Measurements from ENCODE around the gene RET.

RET gene

DNA sequence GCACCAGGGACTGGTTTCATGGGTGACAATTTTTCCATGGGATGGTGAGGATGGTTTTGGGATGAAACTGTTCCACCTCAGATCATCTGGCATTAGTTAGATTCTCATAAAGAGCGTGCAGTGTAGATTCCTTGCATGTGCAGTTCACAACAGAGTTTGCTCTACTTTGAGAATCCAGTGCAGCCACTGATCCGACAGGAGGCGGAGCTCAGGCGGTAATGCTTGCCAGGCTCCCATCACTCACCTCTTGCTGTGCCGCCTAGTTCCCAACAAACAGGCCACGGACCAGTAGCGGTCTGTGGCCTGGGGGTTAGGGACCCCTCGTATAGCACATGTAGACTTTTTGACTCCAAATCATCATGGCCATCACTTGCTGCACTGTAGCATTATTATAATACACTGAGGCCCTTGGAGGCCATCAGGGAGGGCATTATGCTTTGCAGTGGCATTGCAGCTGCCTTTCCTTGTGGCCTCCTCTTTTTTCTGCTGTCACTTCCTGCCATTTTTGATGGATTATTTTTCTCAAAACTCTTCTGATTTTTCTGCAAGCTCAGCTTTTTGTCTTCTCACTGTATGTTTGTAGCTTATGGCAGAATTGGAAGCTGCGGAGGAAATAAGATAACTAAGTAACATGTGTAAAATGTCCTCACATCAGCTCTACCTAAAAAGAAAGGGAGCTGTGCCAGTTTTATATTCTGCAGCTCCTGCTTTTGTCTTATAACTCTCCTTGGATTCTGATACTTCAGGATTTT, 79.9 kb downstream of the RET start:
- in situ Hi-C loops (cut with MboI; ENCODE audit: low sequenced_read_pairs) = no loop called here

- in situ Hi-C loops (cut with MboI; ENCODE audit: low sequenced_read_pairs) = no loop called here
Observed at GRCh38 chr10:43158636-43159035, 81.8 kb downstream of the RET start.

DNA sequence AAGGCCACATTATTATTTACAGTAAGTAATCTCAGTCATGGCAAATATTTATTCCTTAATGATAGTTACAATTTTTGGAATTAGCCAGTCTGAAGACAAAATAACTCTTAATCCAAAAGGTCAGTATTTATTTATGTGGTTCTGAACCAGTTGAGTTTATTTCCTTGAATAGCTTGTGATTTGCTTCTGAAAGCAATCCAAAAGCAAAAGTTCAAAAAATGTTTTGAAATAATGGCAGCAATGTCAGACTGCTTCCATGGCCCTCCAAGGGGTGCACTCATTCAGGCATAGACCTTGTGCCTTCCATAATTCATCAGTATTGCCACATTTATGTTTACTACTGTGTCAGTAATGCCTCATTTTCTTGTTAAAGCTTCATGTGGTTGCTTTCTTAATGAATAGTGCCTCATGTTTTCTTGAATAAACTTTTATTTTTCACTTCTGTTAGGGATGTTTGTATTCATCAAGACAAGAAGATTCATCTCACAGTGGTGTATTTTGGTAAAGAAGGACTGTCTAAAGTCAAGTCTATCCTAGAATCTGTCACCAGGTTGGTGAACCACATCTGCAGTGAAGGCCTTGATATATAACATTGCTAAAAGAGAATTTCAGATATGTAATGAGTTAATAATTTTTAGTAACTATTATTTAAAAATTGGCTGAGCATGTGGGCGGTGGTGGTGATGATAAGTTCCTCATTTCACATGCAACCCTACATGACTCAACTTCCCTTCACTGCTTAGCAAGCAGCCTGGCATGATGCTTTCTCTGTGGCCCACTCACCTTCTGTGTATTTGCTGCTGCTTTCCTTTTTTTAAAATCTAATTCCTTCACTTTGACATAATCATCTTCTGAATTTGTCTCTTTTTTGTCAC, 83.4 kb downstream of the RET start:
- in situ Hi-C loops (cut with MboI; ENCODE audit: low sequenced_read_pairs) = no loop called here

- in situ Hi-C loops (cut with MboI; ENCODE audit: low sequenced_read_pairs) = no loop called here
Observed at GRCh38 chr10:43160921-43161255, 84.0 kb downstream of the RET start.

DNA sequence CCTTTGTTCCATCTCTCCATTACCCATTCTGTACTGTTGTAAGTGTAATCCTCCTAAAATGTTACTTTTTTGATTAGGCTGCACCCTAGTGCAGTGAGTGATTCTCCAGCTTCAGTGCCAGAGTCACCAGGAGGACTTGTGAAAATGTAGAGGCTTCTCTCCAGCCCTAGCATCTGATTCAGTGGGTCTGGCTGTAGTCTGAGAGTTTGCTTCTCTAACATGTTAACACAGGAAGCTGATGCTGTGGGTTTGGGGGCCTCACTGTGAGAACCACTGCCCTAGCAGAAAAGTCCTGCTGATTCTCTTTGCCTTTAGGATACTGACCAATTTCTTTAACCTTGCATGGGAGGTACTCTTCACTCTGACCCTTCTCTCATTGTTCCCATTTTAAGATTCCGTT, 85.7 kb downstream of the RET start:
- in situ Hi-C loops (cut with MboI; ENCODE audit: low sequenced_read_pairs) = no loop called here

GRCh38 chr10:43166207-43166879, 89.5 kb downstream of the RET start:
- in situ Hi-C loops (cut with MboI; ENCODE audit: low sequenced_read_pairs) = no loop called here

DNA sequence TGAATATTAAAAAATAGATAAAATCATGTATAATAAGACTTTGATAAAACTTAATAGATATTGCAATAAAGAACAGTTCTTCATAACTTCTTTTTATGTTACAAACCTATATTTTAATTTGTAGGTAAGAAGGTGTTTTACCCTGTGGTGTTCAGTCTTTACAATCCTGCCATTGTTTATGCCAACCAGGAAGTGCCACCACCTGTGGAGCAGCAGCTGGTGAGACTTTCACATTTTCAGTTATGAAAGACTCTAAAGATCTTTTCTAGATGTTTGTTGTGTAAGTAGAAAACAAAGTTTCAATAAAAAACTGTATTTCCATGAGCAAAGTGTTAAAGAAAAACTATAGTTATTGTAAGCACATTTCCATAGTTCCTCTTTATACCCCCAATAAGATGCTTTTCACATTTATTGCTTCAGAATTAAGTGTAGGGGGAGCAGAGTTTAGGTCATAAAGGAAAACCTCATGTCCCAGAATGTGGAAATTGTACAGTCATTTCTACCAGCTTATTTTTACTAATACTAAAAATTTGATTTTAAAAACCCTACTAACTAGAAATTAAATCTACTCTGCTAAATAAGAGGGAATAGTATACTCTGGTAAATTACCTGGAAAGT, 90.1 kb downstream of the RET start:
- in situ Hi-C loops (cut with MboI; ENCODE audit: low sequenced_read_pairs) = no loop called here

GRCh38 chr10:43167498-43167889, 90.6 kb downstream of the RET start:
- in situ Hi-C loops (cut with MboI; ENCODE audit: low sequenced_read_pairs) = no loop called here

DNA sequence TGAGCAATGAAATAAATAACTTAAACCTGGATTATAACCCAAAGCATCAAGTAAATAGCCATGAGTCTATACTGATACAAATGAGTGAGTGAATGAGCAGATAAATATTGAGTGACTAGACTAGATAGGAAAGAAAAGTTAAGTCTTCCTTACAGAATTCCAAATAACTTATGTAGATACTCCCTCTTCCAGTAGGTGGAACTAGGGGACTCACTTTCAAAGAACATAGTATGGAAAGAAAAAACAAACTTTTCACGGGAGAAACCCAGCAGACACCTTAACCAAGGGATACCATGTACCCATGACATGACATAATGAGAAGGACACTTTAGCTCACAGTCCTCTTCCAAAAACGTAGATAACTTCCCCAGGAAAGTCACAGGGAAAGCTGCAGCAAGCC, 93.6 kb downstream of the RET start:
- in situ Hi-C loops (cut with MboI; ENCODE audit: low sequenced_read_pairs) = no loop called here

DNA sequence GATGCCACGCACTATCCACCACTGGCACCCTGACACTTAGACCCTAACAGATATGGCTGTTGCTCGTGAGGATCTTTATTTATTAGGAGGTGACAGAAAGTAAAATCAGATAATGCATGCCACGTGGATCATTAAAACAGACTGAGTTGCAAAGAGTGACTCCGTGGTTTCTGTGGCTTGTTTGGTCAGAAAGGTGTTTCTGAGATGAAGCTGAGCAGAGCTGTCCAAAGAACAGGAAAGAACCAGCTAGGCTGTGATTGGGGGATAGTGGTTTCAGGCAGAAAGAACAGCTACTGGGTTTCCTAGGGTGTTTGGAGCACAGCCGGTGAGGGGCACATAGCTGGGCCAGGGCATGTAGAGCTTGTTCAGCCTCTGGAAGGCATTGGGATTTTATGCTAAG, 95.8 kb downstream of the RET start:
- in situ Hi-C loops (cut with MboI; ENCODE audit: low sequenced_read_pairs) = no loop called here

DNA sequence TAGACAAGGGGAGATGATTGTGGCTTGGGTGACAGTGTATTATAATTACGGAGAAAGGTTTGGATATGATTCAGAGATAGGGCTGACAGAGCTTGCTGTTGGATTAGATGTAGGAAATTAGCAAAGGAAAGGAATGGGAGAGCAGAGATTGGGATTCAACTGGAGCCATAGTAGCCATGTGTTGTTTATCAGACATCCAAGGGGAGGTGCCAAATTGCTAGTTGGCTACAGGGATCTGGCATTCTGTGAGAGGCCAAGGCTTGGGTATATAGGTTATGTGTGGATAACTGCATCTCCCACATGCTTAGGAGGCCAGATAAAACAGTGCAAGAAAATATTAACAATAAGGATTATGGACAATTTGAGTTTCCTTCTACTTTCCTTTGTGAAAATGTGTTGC, 96.3 kb downstream of the RET start:
- in situ Hi-C loops (cut with MboI; ENCODE audit: low sequenced_read_pairs) = no loop called here

DNA sequence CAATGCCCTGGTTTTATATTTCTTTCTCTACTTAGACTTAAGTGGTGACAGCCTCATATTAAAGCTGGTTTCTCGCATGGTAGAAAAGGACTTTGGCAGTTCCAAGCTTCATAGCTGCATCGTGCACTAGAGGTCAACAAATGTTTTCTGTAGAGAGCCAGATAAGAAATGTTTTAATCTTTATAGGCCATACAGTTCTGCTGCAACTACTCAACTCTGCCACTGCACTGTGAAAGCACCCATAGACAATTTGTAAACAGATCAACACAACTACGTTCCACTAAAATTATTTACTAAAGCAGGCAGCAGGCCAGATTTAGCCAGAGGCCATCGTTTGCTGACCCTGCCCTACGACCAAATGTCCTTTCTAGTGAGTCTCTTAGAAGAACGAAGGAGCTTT, 98.1 kb downstream of the RET start:
- in situ Hi-C loops (cut with MboI; ENCODE audit: low sequenced_read_pairs) = no loop called here

GRCh38 chr10:43176271-43176670, 99.4 kb downstream of the RET start:
- in situ Hi-C loops (cut with MboI; ENCODE audit: low sequenced_read_pairs) = no loop called here

GRCh38 chr10:43177595-43177994, 100.7 kb downstream of the RET start:
- in situ Hi-C loops (cut with MboI; ENCODE audit: low sequenced_read_pairs) = no loop called here
